ENCODE results near the gene EPS15. TPM values are rescaled to one million over a fixed set of nuclear protein-coding genes. Genes with fewer than 3 reads are reported as not detected.

The EPS15 gene
- total and polyA plus RNA-seq, 11 donors, result 19.9 to 80.6 (median 67.8) TPM

- 85 to 88% (median 86%) methylated on average over 4 of the region's 4 CpGs for WGBS, 4 donors
- no peak for ATAC-seq
- no peak overlapping the region for H3K27ac ChIP-seq
- no peak overlapping the region for H3K4me3 ChIP-seq
- peaks cover 0 to 19% (median 0%) of the 10 kb centered on the region in 12 donors for H3K4me1 ChIP-seq
- H3K9me3 ChIP-seq, result no peaks in the 10 kb centered on the region
- no peaks in the 10 kb centered on the region for H3K36me3 ChIP-seq
- intact Hi-C loops (cut with DNase I), result loop anchor here in 1 of 10 donors (5.0 kb wide), 1 partner anchor 107 kb away; no protein-coding TSS in a partner anchor
- no peaks in the 10 kb centered on the region for H3K27me3 ChIP-seq
- no peak for DNase-seq
- TF ChIP-seq CTCF (IDR thresholded peaks at IDR 0.05) (no peak), POLR2A (IDR thresholded peaks at IDR 0.05) (no peak)
These were observed 4.9 kb upstream of the EPS15 start for GRCh38 chr1:51523931-51524330.

DNA sequence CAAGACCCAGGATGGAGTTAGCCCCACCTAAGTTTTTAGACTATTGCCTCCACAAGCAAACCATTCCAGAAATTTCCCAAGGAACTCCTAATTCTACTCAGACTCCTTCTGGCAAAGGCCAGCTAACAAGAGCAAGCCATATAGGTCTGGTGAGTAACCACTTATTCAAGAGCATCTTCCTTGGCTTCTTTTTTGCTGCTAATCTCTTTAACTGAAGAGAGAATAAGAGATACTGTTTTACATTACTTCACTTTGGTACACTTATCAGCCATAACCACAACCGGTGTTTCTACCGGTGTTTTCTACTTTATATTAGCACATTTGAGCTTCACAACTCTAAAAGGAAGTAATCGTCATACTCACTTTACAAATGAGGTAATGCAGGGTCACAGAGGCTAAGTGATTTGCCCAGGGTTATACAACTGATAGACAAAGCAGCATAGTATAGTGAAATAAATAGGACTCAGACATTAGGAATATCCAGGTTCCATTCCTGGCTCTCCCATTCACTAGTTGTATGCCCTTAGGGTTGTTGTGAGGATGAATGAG lies 1.7 kb upstream of the EPS15 start:
- DNase-seq (no peak), ATAC-seq (no peak)
- H3K4me1 ChIP-seq, result peaks cover 5 to 41% (median 19%) of the 10 kb centered on the region in 12 donors
- H3K36me3 ChIP-seq, result no peaks in the 10 kb centered on the region
- no peaks in the 10 kb centered on the region for H3K27me3 ChIP-seq
- no peak overlapping the region for H3K4me3 ChIP-seq
- peak overlapping the region in 1 of 12 donors; percentile 51 for H3K27ac ChIP-seq
- intact Hi-C loops (cut with DNase I), result loop anchor here in 1 of 10 donors (5.0 kb wide), 1 partner anchor 103 kb away; no protein-coding TSS in a partner anchor
- TF ChIP-seq POLR2A (IDR thresholded peaks at IDR 0.05) (no peak), CTCF (IDR thresholded peaks at IDR 0.05) (no peak)
- H3K9me3 ChIP-seq, result no peaks in the 10 kb centered on the region
- 43 to 59% (median 52%) methylated on average over 3 of the region's 3 CpGs for WGBS, 4 donors

GRCh38 chr1:51519865-51520699 lies 1.0 kb upstream of the EPS15 start:
- peaks cover 5 to 48% (median 26%) of the 10 kb centered on the region in 12 donors for H3K4me1 ChIP-seq
- H3K9me3 ChIP-seq, result no peaks in the 10 kb centered on the region
- no peak for DNase-seq
- H3K27ac ChIP-seq, result peak overlapping the region in 2 of 12 donors; percentile 1 to 51
- TF ChIP-seq POLR2A (IDR thresholded peaks at IDR 0.05) (no peak), CTCF (IDR thresholded peaks at IDR 0.05) (no peak)
- no peaks in the 10 kb centered on the region for H3K36me3 ChIP-seq
- WGBS, 4 donors, result 69 to 80% (median 74%) methylated on average over 8 of the region's 8 CpGs
- intact Hi-C loops (cut with DNase I), result loop anchor here in 9 of 10 donors (2.0 to 10.0 kb wide), 11 partner anchors 48 to 555 kb away; partner anchors contain the start of genes OSBPL9 (in 3 of the 9), FAF1 (in 1 of the 9) and RNF11 (in 1 of the 9)
- peak overlapping the region in 1 of 12 donors; percentile 86 for H3K4me3 ChIP-seq
- H3K27me3 ChIP-seq, result no peaks in the 10 kb centered on the region
- ATAC-seq, result no peak

DNA sequence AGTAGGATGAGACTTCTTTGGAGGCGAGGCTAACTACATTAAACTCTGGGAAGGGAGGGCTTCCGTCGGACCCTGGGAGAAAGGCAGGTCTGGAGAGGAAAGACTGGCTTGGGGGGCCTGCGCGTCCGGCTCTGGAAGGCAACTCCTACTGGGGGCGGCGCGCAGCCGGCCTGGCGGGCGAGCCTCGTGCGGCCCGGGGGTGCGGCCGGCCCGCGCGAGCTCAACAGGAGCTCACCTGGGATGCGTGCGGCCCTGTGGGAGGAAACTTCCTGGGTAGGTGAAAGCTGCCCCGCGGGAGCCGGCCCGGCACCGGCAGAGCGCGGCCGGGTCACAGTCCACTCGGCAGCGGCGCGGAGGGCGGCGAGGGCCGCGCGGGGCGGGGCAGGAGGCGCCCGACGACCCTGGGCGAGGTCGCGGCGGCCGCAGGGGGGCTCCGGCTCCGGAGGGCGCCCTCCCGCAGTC lies 449 bp downstream of the EPS15 start:
- peaks cover 7 to 63% (median 34%) of the 10 kb centered on the region in 12 donors for H3K4me1 ChIP-seq
- H3K36me3 ChIP-seq, result no peaks in the 10 kb centered on the region
- TF ChIP-seq POLR2A (IDR thresholded peaks at IDR 0.05) (no peak), CTCF (IDR thresholded peaks at IDR 0.05) (no peak)
- 0% methylated on average over 15 to 52 of the region's 52 CpGs for WGBS, 4 donors
- ATAC-seq (peak in 3 of 4 donors; percentile 49 to 68 (median 59)), DNase-seq (peak; percentile 51 to 77 (median 57))
- intact Hi-C loops (cut with DNase I), result loop anchor here in 8 of 10 donors (2.0 to 10.0 kb wide), 11 partner anchors 46 to 554 kb away; partner anchors contain the start of genes OSBPL9 (in 3 of the 8), FAF1 (in 1 of the 8) and RNF11 (in 1 of the 8)
- no peaks in the 10 kb centered on the region for H3K9me3 ChIP-seq
- H3K27me3 ChIP-seq, result no peaks in the 10 kb centered on the region
- peak overlapping the region; percentile 75 to 96 (median 83) for H3K4me3 ChIP-seq
- peak overlapping the region; percentile 77 to 97 (median 94) for H3K27ac ChIP-seq
